HG03469 (cell line): ENCODE results near the gene KNDC1.

Source experiments
- ATAC-seq: cut with Tn5 transposase; IDR thresholded peaks from one replicate; pipeline ENCODE4 v1.9.1; 2021; ENCODE audit warnings: mild to moderate bottlenecking, moderate library complexity, moderate number of reproducible peaks; ENCODE audit not compliant: unreplicated experiment

The KNDC1 gene

DNA sequence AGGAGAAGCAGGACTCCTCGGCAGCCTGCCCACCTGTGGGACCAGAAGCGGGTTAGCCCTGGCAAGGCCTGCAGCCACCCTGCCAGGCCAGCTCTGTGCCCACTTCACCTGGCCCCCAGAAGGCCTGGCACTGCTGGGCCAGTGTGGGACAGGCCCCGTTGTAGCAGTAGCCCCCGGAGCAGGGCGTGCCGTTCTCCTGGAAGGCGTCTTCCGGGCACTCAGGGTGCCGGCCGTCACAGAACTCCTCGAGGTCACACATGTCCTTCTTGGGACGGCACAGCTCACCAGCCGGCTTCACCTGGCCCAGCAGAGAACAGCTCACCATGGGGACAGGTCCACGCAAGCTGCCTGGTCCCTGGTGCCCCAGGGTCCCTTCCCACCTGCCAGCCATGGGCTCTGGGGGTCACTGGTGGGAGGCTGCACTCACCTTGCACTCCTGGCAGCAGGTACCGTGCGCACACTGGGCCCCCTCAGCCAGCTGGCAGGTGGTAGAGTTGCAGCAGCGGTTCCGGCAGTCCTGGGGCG, 110.8 kb downstream of the KNDC1 start:
- no peak for ATAC-seq

DNA sequence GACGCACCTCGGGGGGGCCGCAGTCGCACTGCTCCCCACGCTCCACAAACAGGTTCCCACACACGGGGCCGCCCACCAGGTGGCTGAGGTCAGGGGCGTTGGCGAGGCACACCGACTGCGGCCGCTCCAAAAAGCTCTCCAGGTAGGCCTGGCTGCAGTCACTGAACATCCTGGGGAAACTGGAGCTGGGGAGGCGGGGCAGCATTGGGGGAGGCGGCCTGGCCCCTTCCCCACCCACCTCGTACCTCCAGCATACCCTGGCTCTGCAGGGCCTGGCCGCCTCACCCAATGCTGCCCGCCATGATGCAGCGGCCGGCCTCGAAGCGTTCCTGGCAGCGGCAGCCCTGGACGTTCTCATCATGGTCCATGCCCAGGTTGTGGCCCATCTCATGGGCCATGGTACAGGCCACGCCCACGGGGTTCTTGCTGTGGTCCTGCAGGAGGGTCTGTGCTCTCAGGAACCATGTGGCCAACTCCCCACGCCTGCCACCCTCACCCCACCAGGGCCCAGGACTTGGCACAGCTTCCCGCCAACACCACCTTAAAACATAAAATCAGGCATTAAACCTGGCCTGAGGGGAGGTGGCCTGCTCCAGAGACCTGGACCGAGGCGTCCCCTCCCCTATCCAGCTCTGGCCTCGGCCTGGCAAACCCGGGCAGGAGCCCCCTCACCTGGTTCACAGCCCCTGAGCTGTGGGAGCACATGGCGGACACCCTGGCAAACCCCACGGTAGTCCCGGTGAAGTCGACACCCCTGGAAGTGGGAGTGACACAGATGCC, 111.7 kb downstream of the KNDC1 start:
- ATAC-seq, result no peak

- ATAC-seq, result no peak
Observed at GRCh38 chr10:133272301-133272963, 112.4 kb downstream of the KNDC1 start.

- no peak for ATAC-seq
Observed at GRCh38 chr10:133272964-133273420, 113.0 kb downstream of the KNDC1 start.

- no peak for ATAC-seq
Observed at GRCh38 chr10:133273534-133274143, 113.6 kb downstream of the KNDC1 start.

DNA sequence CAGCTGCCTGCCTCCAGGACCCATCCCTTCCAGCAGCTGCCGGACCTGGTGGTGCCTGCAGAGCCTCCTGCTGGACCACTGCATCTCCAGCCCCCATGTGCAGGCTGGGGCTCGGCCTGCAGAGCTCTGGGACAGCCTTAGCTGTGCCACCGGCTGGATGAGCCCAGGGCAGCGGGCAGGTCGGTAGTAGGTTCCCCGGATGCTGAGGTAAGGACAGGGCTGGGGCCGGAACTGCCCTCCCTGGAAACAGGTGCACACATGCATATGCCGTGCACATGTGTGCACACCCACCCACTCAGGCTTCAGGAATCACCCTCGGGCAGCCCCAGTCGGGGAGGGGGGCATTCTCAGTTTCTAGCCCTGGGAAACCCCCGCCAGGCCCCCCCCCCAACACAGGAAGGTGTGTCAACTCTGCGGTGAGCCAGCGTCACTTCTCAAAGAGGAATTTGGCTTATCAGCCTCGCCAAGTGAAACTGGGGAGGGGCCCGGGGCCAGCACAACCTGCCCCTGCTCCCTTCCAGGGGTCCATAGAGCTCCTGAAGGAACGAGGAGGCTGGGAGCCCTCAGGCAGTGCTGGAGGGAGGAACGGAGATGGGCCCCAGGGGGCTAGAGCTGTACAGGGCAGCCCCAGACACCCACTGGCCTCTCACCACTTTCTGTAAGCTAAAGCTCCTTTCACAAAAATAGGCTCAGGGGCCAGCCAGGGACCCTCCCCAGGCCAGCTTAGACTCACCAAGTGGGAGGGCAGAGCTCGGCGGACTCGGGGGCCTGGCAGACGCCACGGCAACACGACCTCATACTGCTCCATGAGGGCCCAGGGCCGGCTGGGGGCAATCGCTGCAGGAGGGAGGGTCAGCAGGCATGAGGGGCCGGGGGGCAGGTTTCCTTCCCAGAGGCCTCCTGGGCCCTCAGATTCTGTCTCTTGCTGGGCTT, 115.0 kb downstream of the KNDC1 start:
- peak; percentile 40 for ATAC-seq

DNA sequence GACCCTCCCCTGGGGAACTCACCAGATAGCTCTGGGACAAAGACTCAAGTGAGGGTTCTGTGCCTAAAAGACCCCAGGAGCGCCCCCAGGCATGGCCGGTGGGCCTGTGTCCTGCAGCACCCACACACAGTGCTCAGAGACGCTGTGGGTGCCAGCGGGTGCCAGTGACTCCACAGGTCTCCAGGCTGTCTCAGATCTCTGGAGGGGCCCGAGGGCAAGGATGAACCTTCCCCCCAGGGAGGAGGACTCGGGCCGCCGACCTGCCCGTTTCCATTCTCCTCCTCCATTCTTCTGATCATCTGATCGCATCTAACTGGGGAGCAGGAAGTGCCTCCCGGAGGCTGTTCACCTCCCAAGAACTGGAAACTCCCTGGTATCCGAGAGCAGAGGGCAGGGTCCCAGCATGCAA, 115.7 kb downstream of the KNDC1 start:
- ATAC-seq, result no peak
